ENCODE data around the gene ATG5.

- no peak for TF ChIP-seq GLIS2 (tag by site-specific recombination; IDR thresholded peaks at IDR 0.05)
- TF ChIP-seq ZNF239 (tag by site-specific recombination; IDR thresholded peaks at IDR 0.05) = no peak
- TF ChIP-seq ZNF37A (tag by site-specific recombination; IDR thresholded peaks at IDR 0.05) = no peak
- no peak for TF ChIP-seq CTCF (tag by site-specific recombination; IDR thresholded peaks at IDR 0.05)
- TF ChIP-seq, protein P1, sequence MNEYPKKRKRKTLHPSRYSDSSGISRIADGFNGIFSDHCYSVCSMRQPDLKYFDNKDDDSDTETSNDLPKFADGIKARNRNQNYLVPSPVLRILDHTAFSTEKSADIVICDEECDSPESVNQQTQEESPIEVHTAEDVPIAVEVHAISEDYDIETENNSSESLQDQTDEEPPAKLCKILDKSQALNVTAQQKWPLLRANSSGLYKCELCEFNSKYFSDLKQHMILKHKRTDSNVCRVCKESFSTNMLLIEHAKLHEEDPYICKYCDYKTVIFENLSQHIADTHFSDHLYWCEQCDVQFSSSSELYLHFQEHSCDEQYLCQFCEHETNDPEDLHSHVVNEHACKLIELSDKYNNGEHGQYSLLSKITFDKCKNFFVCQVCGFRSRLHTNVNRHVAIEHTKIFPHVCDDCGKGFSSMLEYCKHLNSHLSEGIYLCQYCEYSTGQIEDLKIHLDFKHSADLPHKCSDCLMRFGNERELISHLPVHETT (tag by site-specific recombination; IDR thresholded peaks at IDR 0.05) = no peak
- TF ChIP-seq AEBP2 (tag by site-specific recombination; IDR thresholded peaks at IDR 0.05; ENCODE audit: borderline replicate concordance) = no peak
- no peak for TF ChIP-seq ZNF214 (tag by site-specific recombination; IDR thresholded peaks at IDR 0.05; ENCODE audit: borderline replicate concordance)
- no peak for TF ChIP-seq ZNF76 (tag by site-specific recombination; IDR thresholded peaks at IDR 0.05; ENCODE audit: borderline replicate concordance, low read depth)
- no peak for TF ChIP-seq ZNF580 (tag by site-specific recombination; IDR thresholded peaks at IDR 0.05)
- no peak for TF ChIP-seq ZNF274 (IDR thresholded peaks at IDR 0.05; ENCODE audit: low read length)
- TF ChIP-seq ZNF274 (tag by site-specific recombination; IDR thresholded peaks at IDR 0.05; ENCODE audit: borderline replicate concordance) = no peak
- TF ChIP-seq ZBTB7A (tag by site-specific recombination; IDR thresholded peaks at IDR 0.05; ENCODE audit: low read depth) = no peak
These were observed 71.8 kb downstream of the ATG5 start for GRCh38 chr6:106253731-106254130.

Data from HEK293 (cell line).